OCI-LY7 (cell line): ENCODE results near the gene C5AR2. TPM values are rescaled to one million over a fixed set of nuclear protein-coding genes. Genes with fewer than 3 reads are reported as not detected.
"Not testable (repeated sequence)": the region's sequence is repeated elsewhere in the genome, so short reads cannot be mapped to it uniquely, and the experiment has no call there.

Source experiments
- BruUV-seq: library from RNA; stranded (reverse); fragments of 400-500 nt; replicated peaks from 2 replicates; lab custom pipeline; 2021; lab: Mats Ljungman, UMichigan
- CTCF ChIA-PET: fragments of 300-600 bp; sonication (Branson Sonifier 250); formaldehyde crosslinking; loops from one replicate; lab custom pipeline; 2022; ENCODE audit warnings: antibody characterized with exemption; ENCODE audit not compliant: unreplicated experiment; lab: Charles Lee
- POLR2A ChIA-PET: fragments of 300-600 bp; sonication (Branson Sonifier 250); formaldehyde crosslinking; loops from one replicate; lab custom pipeline; 2022; ENCODE audit warnings: antibody characterized with exemption; lab: Charles Lee
- DNase-seq: peaks from one replicate; pipeline ENCODE4 v3.0.0-alpha.2; 2015; ENCODE audit warnings: low spot score
- H2AFZ ChIP-seq: fragments of 200-600 bp; sonication (generic), shearing (Covaris generic); 2 replicates; pipeline ENCODE4 v1.6.1; 2014; ENCODE audit warnings: mild to moderate bottlenecking, antibody characterized with exemption, low read length, moderate library complexity
- H3K27ac ChIP-seq: fragments of 200-600 bp; sonication (generic); 2 replicates; pipeline ENCODE4 v1.5.1; 2014; ENCODE audit warnings: mixed run types, low read depth, mild to moderate bottlenecking, moderate library complexity, low read length, inconsistent platforms; ENCODE audit not compliant: poor library complexity, severe bottlenecking
- H3K36me3 ChIP-seq: fragments of 200-600 bp; sonication (generic); 2 replicates; pipeline ENCODE4 v1.6.1; 2014; ENCODE audit warnings: mild to moderate bottlenecking, antibody characterized with exemption, low read length, moderate library complexity, mixed read lengths; ENCODE audit not compliant: insufficient read depth
- H3K4me1 ChIP-seq: fragments of 200-600 bp; sonication (generic); 2 replicates; pipeline ENCODE4 v1.5.1; 2014; ENCODE audit warnings: mild to moderate bottlenecking, low read length; ENCODE audit not compliant: insufficient read depth, poor library complexity, severe bottlenecking
- H3K4me2 ChIP-seq: fragments of 200-600 bp; sonication (generic); 2 replicates; pipeline ENCODE4 v1.6.1; 2014; ENCODE audit warnings: mild to moderate bottlenecking, low read length
- H3K4me3 ChIP-seq: fragments of 200-600 bp; sonication (generic); 2 replicates; pipeline ENCODE4 v1.5.1; 2014; ENCODE audit warnings: mild to moderate bottlenecking, low read depth, low read length; ENCODE audit not compliant: poor library complexity, severe bottlenecking
- H3K79me2 ChIP-seq: fragments of 200-600 bp; sonication (generic); 2 replicates; pipeline ENCODE4 v1.6.1; 2016; ENCODE audit warnings: low read depth, mild to moderate bottlenecking, low read length, moderate library complexity, mixed read lengths; ENCODE audit not compliant: insufficient read depth
- H3K9me2 ChIP-seq: fragments of 200-600 bp; sonication (generic); 2 replicates; pipeline ENCODE4 v1.6.1; 2016; ENCODE audit warnings: mild to moderate bottlenecking, low read length, mixed read lengths; ENCODE audit not compliant: insufficient read depth
- H3K9me3 ChIP-seq: fragments of 200-600 bp; sonication (generic); 2 replicates; pipeline ENCODE4 v1.6.1; 2014; ENCODE audit warnings: mild to moderate bottlenecking, mixed run types, low read length, mixed read lengths
- H4K20me1 ChIP-seq: fragments of 200-600 bp; sonication (generic); 2 replicates; pipeline ENCODE4 v1.6.1; 2014; ENCODE audit warnings: mild to moderate bottlenecking, antibody characterized with exemption, low read length, moderate library complexity, mixed read lengths; ENCODE audit not compliant: insufficient read depth
- CTCF ChIP-seq: fragments of 200-600 bp; sonication (generic); conservative IDR thresholded peaks from 2 replicates; pipeline ENCODE4 v1.5.1; 2014; ENCODE audit warnings: mild to moderate bottlenecking, antibody characterized with exemption, low read length, moderate library complexity, mixed read lengths
- EZH2phosphoT487 ChIP-seq: fragments of 200-600 bp; sonication (generic); IDR thresholded peaks from 2 replicates; pipeline ENCODE4 v1.6.1; 2018; ENCODE audit warnings: low read depth, borderline replicate concordance, mild to moderate bottlenecking, mixed run types, antibody characterized with exemption, low read length, moderate library complexity, mixed read lengths
- intact Hi-C: fragments of 100-400 bp; cut with micrococcal nuclease; formaldehyde crosslinking; loops from one replicate; pipeline ENCODE4 v1.10.0; 2022; ENCODE audit not compliant: unreplicated experiment
- total RNA-seq, 2 experiments: library from RNA; depleted of rRNA in 1 of 2; stranded (reverse); fragments of >200 nt in 1 of 2; shearing (Covaris generic) in 1 of 2; gene quantifications; 2 replicates each; pipeline ENCODE4 v1.2.3, GENCODE V29; 2014 to 2022

Gene C5AR2
- total RNA-seq, 2 experiments from 2014 or later: 2.6 to 2.9 TPM

- TF ChIP-seq EZH2phosphoT487 (no peak), CTCF (peak; percentile 97)
- Histone ChIP-seq H3K79me2 (no peaks in the 10 kb centered on the region), H2AFZ (no peak overlapping the region), H4K20me1 (no peaks in the 10 kb centered on the region), H3K4me1 (peaks cover 31% of the 10 kb centered on the region), H3K9me2 (no peaks in the 10 kb centered on the region), H3K9me3 (peaks cover 9% of the 10 kb centered on the region; the same call in 1 of the 2 replicates), H3K4me3 (no peak overlapping the region), H3K36me3 (peaks cover 18% of the 10 kb centered on the region), H3K4me2 (no peak overlapping the region), H3K27ac (no peak overlapping the region)
- POLR2A ChIA-PET: no interaction called here
- intact Hi-C loops: no loop called here
- peak; percentile 68 for DNase-seq
- CTCF ChIA-PET: interaction anchor here (0.9 kb wide), 1 partner anchor 10 kb away, joined by 3 read pairs; no protein-coding TSS in a partner anchor
- no TSS peak for BruUV-seq
Observed at GRCh38 chr19:47284324-47284899, 47.6 kb upstream of the C5AR2 start.

DNA sequence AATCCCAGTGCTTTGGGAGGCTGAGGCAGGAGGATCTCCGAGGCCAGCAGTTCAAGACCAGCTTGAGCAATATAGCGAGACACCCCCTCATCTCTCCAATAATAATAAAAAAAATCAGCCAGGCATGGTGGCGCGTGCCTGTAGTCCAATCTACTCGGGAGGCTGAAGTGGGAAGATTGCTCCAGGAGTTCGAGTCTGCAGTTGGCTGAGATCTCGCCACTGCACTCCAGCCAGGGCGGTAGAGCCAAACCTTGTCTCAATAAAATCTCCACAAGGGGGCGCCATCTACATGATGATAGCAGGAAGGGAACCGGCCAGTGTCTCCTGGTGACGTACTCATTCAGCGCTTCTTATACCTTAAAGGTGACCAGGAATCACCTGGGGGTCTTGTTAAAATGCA lies 35.9 kb upstream of the C5AR2 start:
- ChIA-PET POLR2A (no interaction called here), CTCF (no interaction called here)
- no TSS peak for BruUV-seq

GRCh38 chr19:47300867-47301266 lies 31.1 kb upstream of the C5AR2 start:
- H4K20me1 ChIP-seq, H3K9me2 ChIP-seq, H3K4me2 ChIP-seq, H3K9me3 ChIP-seq, H3K4me1 ChIP-seq, BruUV-seq, H3K36me3 ChIP-seq, H3K4me3 ChIP-seq, H2AFZ ChIP-seq, intact Hi-C loops, DNase-seq, CTCF ChIA-PET, H3K27ac ChIP-seq, POLR2A ChIA-PET, H3K79me2 ChIP-seq: not testable (repeated sequence)

More for the DNA sequence above, 35.9 kb upstream of the C5AR2 start:
- H3K4me3 ChIP-seq: no peak overlapping the region
- TF ChIP-seq CTCF (peak; percentile 87), EZH2phosphoT487 (no peak)
- H3K9me3 ChIP-seq: no peaks in the 10 kb centered on the region
- no peaks in the 10 kb centered on the region for H3K9me2 ChIP-seq
- peak; percentile 93 for DNase-seq
- H3K4me2 ChIP-seq: no peak overlapping the region
- H3K36me3 ChIP-seq: no peaks in the 10 kb centered on the region
- no peak overlapping the region for H2AFZ ChIP-seq
- H3K79me2 ChIP-seq: no peaks in the 10 kb centered on the region
- no peaks in the 10 kb centered on the region for H4K20me1 ChIP-seq
- H3K27ac ChIP-seq: no peak overlapping the region
- H3K4me1 ChIP-seq: peaks cover 8% of the 10 kb centered on the region
- intact Hi-C loops: loop anchor here (1.0 kb wide), 2 partner anchors 95 to 131 kb away; no protein-coding TSS in a partner anchor
